COLO668 (cell line): ENCODE results near the gene SRSF2.
"Not testable (repeated sequence)": the region's sequence is repeated elsewhere in the genome, so short reads cannot be mapped to it uniquely, and the experiment has no call there.

Source experiments
- DNase-seq: peaks from one replicate; lab custom pipeline; 2025; ENCODE audit not compliant: unreplicated experiment; lab: John Stamatoyannopoulos, UW

The SRSF2 gene, protein sequence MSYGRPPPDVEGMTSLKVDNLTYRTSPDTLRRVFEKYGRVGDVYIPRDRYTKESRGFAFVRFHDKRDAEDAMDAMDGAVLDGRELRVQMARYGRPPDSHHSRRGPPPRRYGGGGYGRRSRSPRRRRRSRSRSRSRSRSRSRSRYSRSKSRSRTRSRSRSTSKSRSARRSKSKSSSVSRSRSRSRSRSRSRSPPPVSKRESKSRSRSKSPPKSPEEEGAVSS

DNA sequence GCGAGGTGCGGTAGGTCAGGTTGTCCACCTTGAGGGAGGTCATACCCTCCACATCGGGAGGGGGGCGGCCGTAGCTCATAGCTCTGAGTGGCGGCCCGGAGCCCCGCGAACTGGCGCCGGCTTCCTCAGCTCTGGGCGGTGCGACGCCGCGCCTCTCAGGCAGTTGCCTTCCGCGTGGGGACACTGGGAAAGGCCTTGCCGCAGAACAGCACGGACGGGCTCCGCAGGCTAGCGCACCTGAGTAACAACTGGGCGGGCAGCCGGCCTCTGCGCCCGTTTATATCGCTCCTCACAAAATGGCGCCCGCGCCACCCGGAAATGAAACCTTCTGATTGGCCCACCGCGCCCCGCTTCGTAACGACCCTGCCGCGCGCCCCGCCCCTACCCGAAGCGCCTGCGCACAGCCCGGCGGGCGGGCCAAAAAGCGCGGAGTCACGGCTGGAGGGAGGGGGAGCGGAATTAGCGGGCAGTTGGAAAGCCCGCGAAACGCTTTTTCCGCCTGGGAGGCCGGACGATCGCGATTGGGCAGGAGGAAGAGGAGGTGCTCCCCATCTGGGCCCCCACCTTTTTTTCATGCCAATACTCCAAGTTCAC is at the start of gene SRSF2:
Gene SRSF2, minus strand, starts transcription at position 250 of the 594 bp plus-strand sequence. Its CDS starts 171 bp downstream, at position 79.
- DNase-seq, result peak; percentile 96

DNA sequence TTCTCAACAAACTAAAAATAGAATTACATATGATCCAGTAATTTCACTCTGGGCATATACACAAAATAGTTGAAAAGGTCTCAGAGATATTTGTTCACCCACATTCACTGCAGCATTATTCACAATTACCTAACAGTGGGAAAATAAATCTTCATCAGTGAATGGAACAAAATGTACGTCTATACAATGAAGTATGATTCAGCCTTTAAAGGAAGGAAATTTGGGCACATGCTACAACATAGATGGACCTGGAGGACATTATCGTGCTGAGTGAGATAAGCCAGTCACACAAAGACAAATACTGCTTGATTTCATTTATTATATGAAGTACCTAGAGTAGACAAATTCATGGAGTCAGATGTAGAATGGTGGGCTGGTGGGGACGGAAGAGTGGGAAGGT is 47.8 kb upstream of the SRSF2 start:
- no peak for DNase-seq

DNA sequence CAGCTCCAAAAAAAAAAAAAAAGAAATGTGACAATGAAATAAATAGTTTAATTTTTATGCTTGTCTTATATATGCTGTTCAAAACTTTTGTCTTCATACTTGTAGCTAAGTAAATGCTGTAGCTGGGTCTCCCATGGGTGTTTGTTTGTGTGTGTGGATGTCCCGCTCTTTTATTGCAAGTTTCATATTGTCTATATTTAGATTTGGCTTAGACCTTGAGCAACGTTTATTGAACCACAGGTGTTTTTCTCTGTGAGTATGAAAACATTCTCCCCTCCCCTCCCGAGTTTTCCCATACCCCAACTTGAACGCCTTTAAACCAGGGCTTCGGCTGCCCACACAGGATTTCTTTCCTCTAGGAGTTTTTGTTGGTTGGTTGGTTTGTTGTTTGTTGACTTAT is 46.0 kb upstream of the SRSF2 start:
- DNase-seq, result no peak

DNA sequence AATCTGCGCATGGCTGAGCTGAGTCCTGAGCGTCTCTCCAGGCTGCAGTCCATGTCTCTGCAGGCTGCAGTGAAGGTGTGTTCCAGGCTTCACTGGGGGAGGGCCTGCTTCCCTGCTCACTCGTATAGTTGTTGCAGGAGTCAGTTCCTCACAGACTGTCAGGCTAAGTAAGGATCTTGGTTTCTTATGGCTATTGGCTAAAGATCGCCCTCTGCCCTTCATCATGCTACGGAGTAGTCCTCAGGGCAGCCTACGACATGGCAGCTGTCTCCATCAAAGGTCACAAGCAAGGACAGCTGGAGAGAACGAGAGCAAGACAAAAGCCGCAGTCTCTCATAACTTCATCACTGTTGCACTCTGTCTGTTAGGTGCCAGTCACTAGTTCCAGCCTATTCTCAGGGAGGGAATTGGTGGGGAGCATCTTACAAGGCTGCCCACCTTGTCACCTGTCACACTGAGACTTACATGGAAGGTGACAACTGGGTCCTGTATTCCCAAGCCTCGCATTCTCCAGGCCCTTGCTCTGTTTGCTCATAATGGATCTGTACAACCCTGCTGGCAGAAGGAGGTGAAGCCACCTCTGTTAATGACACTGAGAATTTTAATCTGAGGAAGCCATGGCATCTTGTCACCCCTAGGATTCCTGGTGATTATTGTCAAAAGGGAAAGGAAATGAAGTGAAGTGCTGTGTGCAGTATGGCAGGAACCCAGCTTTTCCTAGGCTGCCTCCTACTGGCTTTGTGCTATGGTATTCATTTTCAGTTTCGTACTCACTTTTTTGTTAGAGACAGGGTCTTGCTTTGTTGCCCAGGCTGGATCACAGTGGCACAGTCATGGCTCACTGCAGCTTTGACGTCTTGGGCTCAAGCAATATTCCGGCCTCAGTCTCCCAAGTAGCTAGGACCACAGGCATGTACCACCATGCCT is 44.2 kb upstream of the SRSF2 start:
- no peak for DNase-seq

DNA sequence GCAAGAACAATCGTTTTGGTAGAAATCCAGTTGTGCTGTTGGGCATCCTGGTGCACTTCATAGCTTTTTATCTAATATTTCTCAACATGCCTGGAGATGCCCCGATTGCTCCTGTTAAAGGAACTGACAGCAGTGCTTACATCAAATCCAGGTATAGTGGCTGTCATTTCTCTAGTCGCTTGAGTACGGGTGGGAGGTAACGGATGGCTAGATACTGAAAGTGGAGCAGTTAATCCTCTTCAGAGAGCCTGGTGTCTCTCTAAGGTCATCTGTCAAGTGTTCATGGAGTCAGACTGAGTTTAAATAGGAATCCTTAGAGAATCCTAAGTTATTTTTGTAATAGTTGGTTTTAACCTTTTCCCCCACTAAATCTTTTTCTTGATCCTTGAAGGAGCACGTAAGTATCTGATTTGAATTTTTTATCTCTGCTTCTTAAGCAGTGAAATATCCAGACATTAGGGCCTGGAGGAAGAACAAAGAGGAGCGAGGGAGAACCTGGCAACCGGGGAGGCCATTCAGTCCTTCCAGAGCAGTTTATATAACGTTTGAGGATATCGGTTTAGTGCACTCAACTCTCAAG is 38.0 kb upstream of the SRSF2 start:
- no peak for DNase-seq

DNA sequence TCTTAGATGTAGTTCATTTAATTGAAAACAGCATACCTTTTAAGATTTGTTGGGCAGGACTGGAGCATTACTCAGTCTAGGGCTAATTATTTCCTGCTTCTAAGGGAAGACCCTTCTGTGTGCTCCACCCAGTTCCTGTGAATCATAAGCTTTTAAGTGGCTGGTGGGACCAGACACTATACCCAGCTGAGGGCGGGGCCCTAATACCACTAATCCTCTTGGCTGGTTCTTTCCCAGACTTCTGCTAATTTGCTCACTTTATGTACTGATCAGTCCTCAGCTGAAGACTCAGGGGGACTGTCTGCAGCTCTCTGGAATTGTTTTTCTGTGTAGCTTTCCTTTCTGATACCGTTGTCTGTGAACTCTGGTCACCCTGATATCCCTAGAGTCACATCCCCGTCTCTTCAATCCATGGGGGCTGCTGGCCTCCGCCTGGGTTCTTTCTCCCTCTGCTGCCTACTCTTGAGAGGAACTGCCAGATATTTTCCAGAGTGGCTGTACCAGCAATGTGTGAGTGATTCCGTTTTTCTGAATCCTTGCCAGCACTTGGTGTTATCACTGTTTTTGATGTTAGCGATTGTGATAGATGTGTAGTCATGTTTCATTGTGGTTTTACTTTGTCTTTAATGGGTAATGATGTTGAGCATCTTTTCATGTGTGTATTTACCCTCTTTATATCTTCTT is 35.9 kb upstream of the SRSF2 start:
- DNase-seq, result no peak

DNA sequence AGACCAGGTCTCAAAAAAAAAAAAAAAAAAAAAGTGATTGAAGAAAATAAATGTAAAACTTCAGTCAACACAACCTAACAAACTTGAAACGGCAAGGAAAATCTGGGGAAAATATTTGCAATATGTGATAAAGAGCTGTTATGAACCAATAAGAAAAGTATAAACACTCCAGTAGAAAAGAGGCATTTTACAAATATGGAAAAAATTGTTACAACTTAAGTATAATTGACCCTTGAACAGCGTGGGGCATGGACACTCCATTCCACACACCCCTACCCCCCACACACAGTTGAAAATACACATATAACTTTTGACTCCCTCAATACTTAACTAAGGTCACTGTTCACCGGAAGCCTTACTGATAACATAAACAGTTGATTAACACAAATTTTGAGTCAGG is 21.4 kb upstream of the SRSF2 start:
- no peak for DNase-seq

DNA sequence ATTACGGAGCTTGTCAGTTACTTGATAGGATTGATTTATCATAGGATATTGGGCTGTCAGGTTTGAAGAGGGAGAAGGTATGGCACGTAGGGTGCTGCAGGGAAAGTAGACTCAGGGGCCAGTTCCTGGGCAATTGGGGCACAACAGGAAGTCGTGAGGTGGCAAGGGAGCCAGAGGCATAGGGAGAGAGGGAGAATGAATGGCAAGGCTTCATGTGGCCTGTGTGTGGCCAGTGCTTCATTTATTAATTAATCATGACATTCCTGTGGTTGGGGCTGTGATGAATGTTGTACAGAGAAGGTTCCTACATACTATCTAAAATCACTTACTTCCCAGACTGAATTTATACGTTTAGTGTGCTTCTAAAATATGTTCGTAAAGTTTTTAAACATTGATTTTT is 20.1 kb upstream of the SRSF2 start:
- DNase-seq, result no peak

DNA sequence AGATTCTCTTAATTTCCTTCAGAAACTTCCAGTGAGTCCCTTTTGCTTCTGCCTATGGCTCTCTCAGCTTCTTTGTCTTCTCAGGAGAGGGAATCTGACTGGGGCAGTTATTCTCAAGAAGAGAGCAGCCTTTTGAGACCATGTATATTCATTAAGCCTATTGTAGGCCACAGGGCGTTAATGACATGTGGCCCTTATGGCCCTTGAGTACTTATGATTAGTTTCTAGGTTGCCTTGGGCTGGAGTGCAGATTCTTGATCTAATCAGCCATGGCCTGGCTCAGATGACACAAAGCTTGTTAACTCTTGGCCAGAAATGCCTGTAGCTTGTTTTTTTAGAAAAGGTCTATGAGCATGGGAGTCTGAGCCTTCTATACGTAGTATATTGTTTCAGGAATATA is 18.2 kb upstream of the SRSF2 start:
- DNase-seq, result no peak

DNA sequence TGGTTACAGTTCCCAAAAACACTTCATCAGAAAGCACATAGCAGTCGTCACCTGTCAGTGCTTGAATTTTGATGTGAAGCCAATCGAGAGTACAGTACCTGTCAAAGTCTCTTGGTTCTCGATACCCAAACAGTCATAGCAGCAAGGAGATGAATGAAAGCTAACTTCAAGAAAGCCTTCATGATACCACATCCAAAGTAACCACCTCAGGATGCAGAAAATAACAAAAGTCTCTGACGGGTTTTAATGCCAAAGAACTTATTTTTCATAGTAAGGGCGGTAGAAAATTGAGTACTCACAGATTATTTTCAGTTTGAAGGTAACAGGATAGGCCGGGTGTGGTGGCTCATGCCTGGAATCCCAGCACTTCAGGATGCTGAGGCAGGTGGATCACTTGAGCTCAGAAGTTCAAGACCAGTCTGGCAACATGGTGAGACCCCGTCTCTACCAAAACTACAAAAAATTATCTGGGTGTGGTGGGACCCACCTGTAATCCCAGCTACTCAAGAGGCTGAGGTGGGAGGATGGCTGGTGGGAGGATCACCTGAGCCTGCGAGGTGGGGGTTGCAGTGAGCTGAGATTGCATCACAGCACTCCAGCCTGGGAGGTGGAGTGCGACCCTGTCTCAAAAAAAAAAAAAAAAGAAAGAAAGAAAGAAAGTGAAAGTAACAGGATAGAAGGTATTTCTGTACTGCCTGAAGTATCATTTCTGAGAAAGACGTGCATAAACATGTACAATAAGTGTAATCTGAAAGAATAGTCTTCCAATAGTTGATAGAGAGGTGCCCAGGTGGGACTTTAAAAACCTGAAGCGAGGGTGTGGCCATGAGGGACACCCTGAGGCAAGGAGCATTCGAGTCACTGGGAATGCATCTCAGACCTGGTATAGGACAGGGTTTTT is 16.2 kb upstream of the SRSF2 start:
- no peak for DNase-seq

DNA sequence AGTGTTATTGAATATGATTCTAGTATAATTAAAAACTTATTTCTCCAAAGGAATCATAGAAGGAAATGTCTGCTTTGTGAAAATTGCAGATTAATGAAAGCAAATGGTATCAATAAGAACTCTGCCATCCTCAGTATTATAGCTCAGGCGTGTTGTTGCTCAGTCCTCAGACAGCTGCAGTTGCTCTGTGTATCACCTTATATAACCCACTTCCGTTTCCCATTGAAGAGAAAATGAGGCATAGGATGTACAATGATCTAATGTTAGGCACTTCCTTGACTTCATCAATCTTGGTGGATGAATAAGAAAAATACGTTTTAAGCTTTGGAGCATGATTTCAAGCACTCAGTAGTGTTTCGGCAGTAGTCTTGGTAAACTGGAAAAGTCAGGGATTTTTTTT is 14.9 kb upstream of the SRSF2 start:
- no peak for DNase-seq

DNA sequence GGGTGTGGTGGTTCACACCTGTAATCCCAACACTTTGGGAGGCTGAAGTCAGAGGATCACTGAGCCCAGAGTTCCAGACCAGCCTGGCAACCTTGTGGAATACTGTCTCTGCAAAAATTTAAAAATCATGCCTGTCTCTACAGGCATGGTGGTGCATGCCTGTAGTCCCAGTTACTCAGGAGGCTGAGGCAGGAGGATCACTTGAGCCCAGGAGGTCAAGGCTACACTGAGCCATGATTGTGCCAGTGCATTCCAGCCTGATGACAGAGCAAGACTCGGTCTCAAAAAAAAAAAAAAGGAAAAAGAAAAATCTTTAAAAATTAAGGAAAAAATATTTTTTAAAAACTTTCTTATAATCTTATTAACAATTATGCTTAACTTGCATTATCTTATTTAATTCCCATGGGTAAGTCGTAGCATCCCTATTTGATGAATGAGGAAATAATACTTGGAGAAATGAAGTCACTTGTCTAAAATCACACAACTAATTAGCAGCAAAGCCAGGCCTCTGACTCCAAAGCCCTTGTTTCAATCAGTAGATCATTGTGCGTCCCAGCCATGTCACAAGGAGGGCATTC is 14.4 kb upstream of the SRSF2 start:
- no peak for DNase-seq

DNA sequence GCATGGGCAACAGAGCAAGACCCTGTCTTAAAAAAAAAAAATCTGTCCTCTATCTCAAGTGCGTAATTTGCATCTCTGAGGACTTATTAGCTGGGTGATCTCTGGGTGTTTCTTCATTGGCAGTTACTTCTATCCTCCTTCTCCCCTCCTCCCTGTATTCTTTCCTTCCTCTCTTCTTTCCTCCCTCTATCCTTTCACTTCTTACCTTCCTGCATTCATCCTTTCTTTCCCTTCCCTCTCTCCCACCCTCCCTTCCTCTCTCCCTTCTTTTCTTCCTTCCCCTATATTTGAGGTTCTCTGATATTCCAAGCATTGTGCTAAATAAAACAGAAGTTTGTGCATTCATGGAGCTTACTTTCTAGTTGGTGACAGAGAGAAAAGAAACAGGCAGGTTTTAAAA is 11.5 kb upstream of the SRSF2 start:
- no peak for DNase-seq

DNA sequence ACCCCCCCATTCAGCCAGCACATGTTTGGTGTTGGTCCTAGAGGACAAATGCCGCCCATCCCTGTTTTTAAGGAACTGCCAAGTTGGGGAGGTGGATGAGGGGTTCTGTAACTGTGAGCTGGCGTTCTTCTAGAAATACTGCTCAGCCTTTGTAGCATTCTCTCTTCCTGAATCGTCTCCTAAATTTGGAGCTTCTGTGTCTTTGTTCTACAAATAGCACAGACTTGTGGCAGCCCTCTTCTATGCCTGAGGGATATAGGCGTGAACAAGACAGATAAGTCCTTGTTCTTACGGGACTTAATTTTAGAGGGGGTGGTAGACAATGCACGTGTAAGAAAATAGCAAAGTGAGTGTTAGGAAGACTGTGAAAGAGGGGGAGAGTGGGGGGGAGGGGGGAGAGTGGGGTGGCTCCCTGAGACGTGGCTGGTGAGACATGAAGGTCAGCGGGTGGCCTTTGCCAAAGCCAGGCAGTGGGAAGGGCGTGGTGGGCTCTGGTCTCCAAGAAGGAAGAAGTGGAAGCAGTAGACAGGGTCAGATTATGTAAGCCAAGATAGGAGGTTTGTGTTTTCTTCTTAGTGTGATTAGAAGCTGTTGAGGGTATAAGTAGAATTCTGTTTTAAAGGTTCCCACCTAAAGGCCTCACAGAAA is 10.7 kb upstream of the SRSF2 start:
- no peak for DNase-seq

DNA sequence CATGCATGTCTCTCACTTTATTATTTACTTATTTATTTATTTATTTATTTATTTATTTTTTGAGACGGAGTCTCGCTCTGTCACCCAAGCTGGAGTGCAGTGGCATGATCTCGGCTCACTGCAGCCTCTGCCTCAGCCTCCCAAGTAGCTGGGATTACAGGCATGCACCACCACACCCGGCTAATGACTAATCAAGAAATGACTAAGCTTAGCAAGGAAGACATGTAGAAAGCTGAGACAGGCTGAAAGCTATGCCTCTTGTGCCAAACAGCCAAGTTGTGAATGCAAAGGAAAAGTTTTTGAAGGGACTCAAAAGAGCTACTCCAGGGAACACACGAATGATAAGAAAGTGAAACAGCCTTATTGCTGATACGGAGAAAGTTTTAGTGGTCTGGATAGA is 8.7 kb upstream of the SRSF2 start:
- not testable (repeated sequence) for DNase-seq

DNA sequence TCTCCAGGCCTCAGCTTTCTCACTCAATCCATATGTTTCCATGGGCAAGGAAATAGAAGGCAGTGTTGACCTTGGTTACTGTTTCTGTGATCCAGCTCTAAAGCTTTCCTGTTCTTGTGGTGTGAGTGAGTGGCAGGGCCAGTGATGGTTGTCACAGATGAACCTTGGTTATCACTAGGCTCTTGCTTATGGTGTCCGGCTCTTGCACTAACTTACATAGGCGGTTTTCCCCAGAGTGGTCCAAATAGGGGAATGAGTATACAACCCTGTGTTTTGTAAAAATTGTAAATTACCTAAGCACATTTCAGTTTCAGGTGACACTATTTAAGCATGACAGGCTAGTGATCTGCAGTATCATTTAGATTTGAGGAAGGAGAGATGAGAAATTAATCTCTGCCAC is 7.6 kb upstream of the SRSF2 start:
- DNase-seq, result no peak

DNA sequence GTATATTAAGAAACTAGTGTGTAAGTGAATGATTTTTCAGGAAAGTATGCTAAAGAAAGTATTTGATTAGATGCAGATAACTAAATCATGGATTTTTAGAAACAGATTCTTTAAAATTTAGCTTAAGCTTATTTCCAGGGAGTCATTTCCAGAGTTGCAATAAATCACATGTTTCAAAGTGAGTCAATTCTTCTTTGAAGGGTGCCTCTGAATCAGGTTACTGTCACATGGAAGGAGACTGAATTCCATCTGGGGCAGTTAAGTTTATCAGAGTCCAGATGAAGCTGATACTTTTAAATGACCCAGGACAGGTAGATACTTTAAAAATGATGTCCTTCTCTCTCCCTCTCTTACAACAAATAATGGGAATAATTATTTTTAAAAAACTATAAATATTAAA is 5.8 kb upstream of the SRSF2 start:
- DNase-seq, result no peak

DNA sequence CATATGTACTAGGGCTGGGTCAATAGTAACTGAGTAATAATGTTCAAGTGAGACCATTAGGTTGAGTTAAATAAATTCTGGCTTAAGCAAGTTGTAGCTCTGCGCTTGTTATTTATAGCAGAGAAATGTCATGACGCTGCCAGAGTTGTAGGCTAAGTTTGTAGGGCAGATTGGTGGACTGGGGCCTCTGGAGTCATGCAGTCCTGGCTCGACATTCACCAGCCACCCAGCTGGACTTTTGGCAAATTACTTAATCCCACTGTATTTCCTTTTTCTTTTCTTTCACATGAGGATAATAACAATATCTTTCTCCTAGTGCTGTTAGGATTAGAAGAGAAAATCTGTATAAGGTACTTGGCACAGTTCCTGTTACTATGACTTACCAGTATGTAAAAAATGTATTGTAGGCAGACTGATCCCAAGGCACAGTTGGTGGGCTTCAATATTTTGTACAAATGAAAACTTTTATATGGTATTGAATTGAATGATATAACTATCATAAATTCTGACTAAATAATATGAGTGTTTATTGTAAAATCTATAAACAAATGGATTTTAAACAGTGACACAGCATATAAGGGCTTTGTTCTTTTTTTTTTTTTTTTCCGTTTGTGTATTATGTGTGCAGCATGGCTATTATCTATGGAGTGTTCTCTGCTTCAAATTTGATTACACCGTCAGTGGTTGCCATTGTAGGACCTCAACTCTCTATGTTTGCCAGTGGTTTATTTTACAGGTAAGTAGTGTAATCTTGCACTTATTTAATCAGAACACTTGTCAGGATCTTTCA is 3.4 kb upstream of the SRSF2 start:
- DNase-seq, result no peak
